HepG2 (cell line): ENCODE results near the gene TRIM58. TPM values are rescaled to one million over a fixed set of nuclear protein-coding genes. Genes with fewer than 3 reads are reported as not detected.

Experiments
- ATAC-seq: fragments of 200-7000 bp; cut with Tn5 transposase; 3 replicates; pipeline ENCODE4 v1.9.1; 2020; ENCODE audit warnings: mild to moderate bottlenecking, moderate library complexity
- BruUV-seq: library from RNA; stranded (reverse); fragments of 400-500 nt; replicated peaks from 2 replicates; lab custom pipeline; 2021; lab: Mats Ljungman, UMichigan
- CTCF ChIA-PET: fragments of 300-600 bp; formaldehyde crosslinking; extraction: SDS; loops from one replicate; lab custom pipeline; 2021; ENCODE audit warnings: low total read pairs, inconsistent platforms, low intra/inter-chr PET ratio; lab: Yijun Ruan, JAX
- POLR2A ChIA-PET: fragments of 350-600 bp; sonication (Branson Sonifier 250); formaldehyde crosslinking; loops from one replicate; lab custom pipeline; 2020; ENCODE audit warnings: antibody characterized with exemption, inconsistent platforms; lab: Yijun Ruan, JAX
- DNase-seq: peaks from one replicate; pipeline ENCODE4 v3.0.0-alpha.2; 2015; ENCODE audit warnings: low spot score
- FAIRE-seq: peaks from 3 replicates; lab custom pipeline; 2011; peaks lifted over from hg19 to GRCh38; lab: Jason Lieb, UNC
- H2AFZ ChIP-seq: one replicate; pipeline ENCODE4 v1.6.1; 2011; ENCODE audit warnings: low read length, inconsistent platforms
- H3K27ac ChIP-seq: fragments of 300-600 bp; 3 replicates; pipeline ENCODE4 v1.8.0; 2011; ENCODE audit warnings: mixed run types, mild to moderate bottlenecking, mixed read lengths, low read length, inconsistent platforms; ENCODE audit not compliant: insufficient read depth; ENCODE audit errors: extremely low read length
- H3K27me3 ChIP-seq, 2 experiments: fragments of 200-600 bp in 1 of 2; 2 replicates in 1 of 2; 3 replicates in 1 of 2; pipeline versions ENCODE4 v1.6.0 to v1.8.0; 2011; ENCODE audit warnings: low read length in 2 of 2, mild to moderate bottlenecking in 2 of 2, moderate library complexity in 2 of 2, inconsistent platforms in 1 of 2; ENCODE audit not compliant: insufficient read depth in 2 of 2, control insufficient read depth in 1 of 2
- H3K36me3 ChIP-seq, 2 experiments: fragments of 200-600 bp in 1 of 2; replicated peaks in 1 of 2; 2 replicates in 1 of 2; 3 replicates in 1 of 2; pipeline versions ENCODE4 v1.5.1 to v1.8.0; 2011; ENCODE audit warnings: low read length in 2 of 2, inconsistent platforms in 1 of 2; ENCODE audit not compliant: insufficient read depth in 2 of 2, control insufficient read depth in 1 of 2
- H3K4me1 ChIP-seq: 2 replicates; pipeline ENCODE4 v1.5.1; 2012; ENCODE audit warnings: low read length, inconsistent platforms; ENCODE audit not compliant: insufficient read depth
- H3K4me2 ChIP-seq: 2 replicates; pipeline ENCODE4 v1.6.0; 2011; ENCODE audit warnings: low read depth, low read length, inconsistent platforms
- H3K4me3 ChIP-seq, 3 experiments: fragments of 200-600 bp in 1 of 3; sonication (generic), shearing (Covaris generic) in 1 of 3; replicated peaks in 1 of 3; 2 replicates each; pipeline ENCODE4 v1.5.1; 2011 to 2016; ENCODE audit warnings: low read length in 3 of 3, inconsistent platforms in 2 of 3, low read depth in 2 of 3, mild to moderate bottlenecking in 2 of 3, control low read depth in 1 of 3, mixed read lengths in 1 of 3; ENCODE audit not compliant: insufficient read depth in 1 of 3
- H3K79me2 ChIP-seq: one replicate; pipeline ENCODE4 v1.6.1; 2011; ENCODE audit warnings: low read length, inconsistent platforms; ENCODE audit not compliant: insufficient read depth
- H3K9ac ChIP-seq: 2 replicates; pipeline ENCODE4 v1.6.0; 2011; ENCODE audit warnings: mild to moderate bottlenecking, low read depth, low read length, inconsistent platforms; ENCODE audit not compliant: insufficient read depth
- H3K9me3 ChIP-seq: 2 replicates; pipeline ENCODE4 v1.5.1; 2012; ENCODE audit warnings: mild to moderate bottlenecking, low read length
- H4K20me1 ChIP-seq: 2 replicates; pipeline ENCODE4 v1.6.0; 2011; ENCODE audit warnings: inconsistent platforms, mild to moderate bottlenecking, low read length, moderate library complexity; ENCODE audit not compliant: insufficient read depth
- BCL6 ChIP-seq: IDR thresholded peaks from 2 replicates; pipeline ENCODE4 v1.6.1; 2016; ENCODE audit warnings: missing genetic modification reagents, missing compliant biosample characterization
- CEBPB ChIP-seq: IDR thresholded peaks from 2 replicates; pipeline ENCODE4 v1.6.1; 2011; ENCODE audit warnings: low read depth, low read length, improper control_type of control experiment, borderline replicate concordance
- HMG20B ChIP-seq: conservative IDR thresholded peaks from 2 replicates; pipeline ENCODE4 v1.6.1; 2016; ENCODE audit warnings: missing genetic modification reagents, missing compliant biosample characterization
- HNF4G ChIP-seq, 2 experiments: sonication (generic) in 1 of 2; formaldehyde crosslinking in 1 of 2; IDR thresholded peaks; 2 replicates each; pipeline versions ENCODE4 v1.4.0 to v1.6.1; 2011 to 2020; ENCODE audit warnings: borderline replicate concordance in 2 of 2, low read depth in 2 of 2, mild to moderate bottlenecking in 2 of 2, low read length in 1 of 2, missing genetic modification reagents in 1 of 2, moderate library complexity in 1 of 2
- KAT7 ChIP-seq: IDR thresholded peaks from 2 replicates; pipeline ENCODE4 v1.6.1; 2018; ENCODE audit warnings: borderline replicate concordance, missing compliant biosample characterization
- MLLT10 ChIP-seq: sonication (generic); formaldehyde crosslinking; IDR thresholded peaks from 2 replicates; pipeline ENCODE4 v1.4.0; 2020; ENCODE audit warnings: missing genetic modification reagents
- SALL1 ChIP-seq: sonication (generic); formaldehyde crosslinking; IDR thresholded peaks from 2 replicates; pipeline ENCODE4 v1.8.0; 2022; ENCODE audit warnings: mild to moderate bottlenecking, missing genetic modification reagents
- SMAD3 ChIP-seq: sonication (generic); formaldehyde crosslinking; IDR thresholded peaks from 2 replicates; pipeline ENCODE4 v1.4.0; 2020; ENCODE audit warnings: missing genetic modification reagents
- SP1 ChIP-seq, 2 experiments: fragments of 450-650 bp in 1 of 2; sonication (generic) in 1 of 2; formaldehyde crosslinking in 1 of 2; IDR thresholded peaks; 2 replicates each; pipeline versions ENCODE4 v1.4.0 to v1.6.1; 2016 to 2020; ENCODE audit warnings: missing genetic modification reagents in 1 of 2
- ZMYM4 ChIP-seq: sonication (generic); formaldehyde crosslinking; IDR thresholded peaks from 2 replicates; pipeline ENCODE4 v1.8.1; 2023; ENCODE audit warnings: mild to moderate bottlenecking, missing genetic modification reagents
- ZNF20 ChIP-seq: sonication (generic); formaldehyde crosslinking; IDR thresholded peaks from 2 replicates; pipeline ENCODE4 v1.4.0; 2020; ENCODE audit warnings: mild to moderate bottlenecking, moderate library complexity, missing genetic modification reagents
- ZNF235 ChIP-seq: sonication (generic); formaldehyde crosslinking; IDR thresholded peaks from 2 replicates; pipeline ENCODE4 v1.8.1; 2023; ENCODE audit warnings: mild to moderate bottlenecking, missing genetic modification reagents, borderline replicate concordance
- ZNF282 ChIP-seq: fragments of 450-650 bp; IDR thresholded peaks from 2 replicates; pipeline ENCODE4 v1.6.1; 2018; ENCODE audit not compliant: partially characterized antibody
- ZNF549 ChIP-seq: sonication (generic); formaldehyde crosslinking; IDR thresholded peaks from 2 replicates; pipeline ENCODE4 v1.5.0; 2020; ENCODE audit warnings: missing genetic modification reagents
- ZNF839 ChIP-seq: sonication (generic); formaldehyde crosslinking; IDR thresholded peaks from 2 replicates; pipeline ENCODE4 v1.4.0; 2020; ENCODE audit warnings: missing genetic modification reagents, mild to moderate bottlenecking, borderline replicate concordance
- whole genome bisulfite sequencing: methylation state at CpG from one replicate; pipeline ENCODE4 v1.1.6; 2017; ENCODE audit warnings: low lambda C conversion rate; 5-methylcytosine and 5-hydroxymethylcytosine counted together
- in situ Hi-C: cut with HindIII; loops from 2 replicates; pipeline ENCODE4 v1.10.0; 2017; ENCODE audit warnings: low pct_unique_long_range_greater_than_20kb; ENCODE audit not compliant: extremely low pct_ligation_motif_present
- intact Hi-C: fragments of 100-400 bp; cut with micrococcal nuclease; formaldehyde crosslinking; loops from one replicate; pipeline ENCODE4 v1.10.0; 2022; ENCODE audit not compliant: unreplicated experiment
- polyA plus RNA-seq, 8 experiments: library from polyadenylated mRNA; depleted of rRNA in 3 of 8; stranded (reverse) in 7 of 8; unstranded in 1 of 8; fragments of >200 nt; fragmentation: Illumina TruSeq in 4 of 8; extraction: Trizol in 4 of 8; gene quantifications; 2 replicates each; pipeline versions ENCODE4 v1.2.1 to v1.2.3, GENCODE V29; 2011 to 2016; ENCODE audit warnings: low read depth in 4 of 8, missing spikeins in 1 of 8, mixed read lengths in 1 of 8; ENCODE audit not compliant: insufficient read depth in 1 of 8
- total RNA-seq, 5 experiments: library from RNA; depleted of rRNA; stranded (reverse); fragments of >200 nt; fragmentation: Illumina TruSeq; extraction: Trizol; gene quantifications; 2 replicates each; pipeline ENCODE4 v1.2.3, GENCODE V29; 2016; ENCODE audit warnings: low read depth in 1 of 5
- TF ChIP-seq, protein P1 (sequence below): sonication (generic); formaldehyde crosslinking; IDR thresholded peaks from 2 replicates; pipeline ENCODE4 v1.5.0; 2020; ENCODE audit warnings: missing genetic modification reagents, mild to moderate bottlenecking, borderline replicate concordance
- TF ChIP-seq, protein P2 (sequence below): IDR thresholded peaks from 2 replicates; pipeline ENCODE4 v1.6.1; 2016; ENCODE audit warnings: low read depth
- TF ChIP-seq, protein P3 (sequence below): sonication (generic); formaldehyde crosslinking; IDR thresholded peaks from 2 replicates; pipeline ENCODE4 v1.4.0; 2020; ENCODE audit warnings: missing genetic modification reagents, low read depth, mild to moderate bottlenecking, borderline replicate concordance

TRIM58 gene
- total and polyA plus RNA-seq, 2 of the 13 experiments (the other 11 are each of a cell fraction or from before 2014, with no cell fraction given), result not detected

DNA sequence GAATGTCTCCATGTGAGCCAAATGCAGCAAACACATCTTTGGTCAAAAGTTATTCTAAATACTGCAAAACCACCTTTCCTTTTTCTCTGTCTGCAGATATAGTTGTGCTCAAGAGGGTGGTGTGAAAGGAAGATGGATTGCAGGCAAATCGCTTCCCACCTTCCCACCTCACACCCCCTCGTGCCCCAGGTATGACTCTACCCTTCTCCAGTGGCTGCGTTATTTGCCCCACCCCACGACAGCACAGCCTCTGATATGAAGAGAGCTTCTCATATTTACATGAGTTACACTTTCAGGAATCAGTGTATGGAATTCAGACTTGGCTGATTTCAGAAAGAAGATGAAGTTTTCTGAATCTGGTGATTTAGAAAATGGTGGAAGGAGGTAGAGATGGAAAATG lies 5.8 kb downstream of the TRIM58 start:
- Histone ChIP-seq H2AFZ (no peak overlapping the region), H3K27ac (no peak overlapping the region), H3K36me3 (no peaks in the 10 kb centered on the region), H3K4me2 (no peak overlapping the region), H3K9ac (no peak overlapping the region), H3K27me3 (no peaks in the 10 kb centered on the region; a peak in 1 of 5 replicates), H4K20me1 (no peaks in the 10 kb centered on the region), H3K9me3 (no peaks in the 10 kb centered on the region), H3K4me1 (no peaks in the 10 kb centered on the region), H3K79me2 (no peaks in the 10 kb centered on the region), H3K4me3 (no peak overlapping the region)
- BruUV-seq, result no TSS peak
- CTCF ChIA-PET, result no interaction called here
- POLR2A ChIA-PET, result no interaction called here
- intact Hi-C loops (no loop called here), in situ Hi-C loops (no loop called here)
- ATAC-seq (no peak), FAIRE-seq (no peak), DNase-seq (no peak)
- no peak for TF ChIP-seq SP1 (IDR thresholded peaks at IDR 0.05)
- no peak for TF ChIP-seq SP1 (CRISPR knock-in tag; IDR thresholded peaks at IDR 0.05)
- TF ChIP-seq ZNF235 (CRISPR knock-in tag), result no peak
- TF ChIP-seq, protein P1, sequence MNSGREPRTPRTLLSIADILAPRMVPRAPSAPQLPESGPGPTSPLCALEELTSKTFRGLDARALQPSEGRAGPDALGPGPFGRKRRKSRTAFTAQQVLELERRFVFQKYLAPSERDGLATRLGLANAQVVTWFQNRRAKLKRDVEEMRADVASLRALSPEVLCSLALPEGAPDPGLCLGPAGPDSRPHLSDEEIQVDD (CRISPR knock-in tag), result no peak
- TF ChIP-seq ZMYM4, result no peak
- no peak for TF ChIP-seq ZNF20 (CRISPR knock-in tag)
- TF ChIP-seq HNF4G (IDR thresholded peaks at IDR 0.05; ENCODE audit: borderline replicate concordance, low read depth, low read length), result no peak
- TF ChIP-seq HNF4G (CRISPR knock-in tag; IDR thresholded peaks at IDR 0.05; ENCODE audit: borderline replicate concordance, low read depth), result no peak
- 23% methylated on average over 4 of the region's 4 CpGs for WGBS

DNA sequence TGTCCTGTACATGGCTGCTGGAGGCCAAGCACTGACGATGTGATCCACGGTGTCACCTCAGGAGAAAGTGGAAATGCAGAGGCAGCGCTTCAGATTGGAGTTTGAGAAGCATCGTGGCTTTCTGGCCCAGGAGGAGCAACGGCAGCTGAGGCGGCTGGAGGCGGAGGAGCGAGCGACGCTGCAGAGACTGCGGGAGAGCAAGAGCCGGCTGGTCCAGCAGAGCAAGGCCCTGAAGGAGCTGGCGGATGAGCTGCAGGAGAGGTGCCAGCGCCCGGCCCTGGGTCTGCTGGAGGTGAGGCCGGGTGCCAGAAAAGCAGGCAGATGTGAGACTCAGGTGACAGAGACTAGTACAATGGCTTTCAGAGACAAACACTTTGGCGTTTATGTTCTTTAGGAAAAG lies 7.7 kb downstream of the TRIM58 start:
- no peak for FAIRE-seq
- TF ChIP-seq KAT7 (CRISPR knock-in tag) (no peak), BCL6 (CRISPR knock-in tag) (no peak), SMAD3 (no peak), SALL1 (no peak), ZNF839 (no peak), ZNF549 (CRISPR knock-in tag) (no peak), ZNF282 (no peak), HMG20B (CRISPR knock-in tag) (no peak), CEBPB (no peak), MLLT10 (no peak)
- TF ChIP-seq, protein P2, sequence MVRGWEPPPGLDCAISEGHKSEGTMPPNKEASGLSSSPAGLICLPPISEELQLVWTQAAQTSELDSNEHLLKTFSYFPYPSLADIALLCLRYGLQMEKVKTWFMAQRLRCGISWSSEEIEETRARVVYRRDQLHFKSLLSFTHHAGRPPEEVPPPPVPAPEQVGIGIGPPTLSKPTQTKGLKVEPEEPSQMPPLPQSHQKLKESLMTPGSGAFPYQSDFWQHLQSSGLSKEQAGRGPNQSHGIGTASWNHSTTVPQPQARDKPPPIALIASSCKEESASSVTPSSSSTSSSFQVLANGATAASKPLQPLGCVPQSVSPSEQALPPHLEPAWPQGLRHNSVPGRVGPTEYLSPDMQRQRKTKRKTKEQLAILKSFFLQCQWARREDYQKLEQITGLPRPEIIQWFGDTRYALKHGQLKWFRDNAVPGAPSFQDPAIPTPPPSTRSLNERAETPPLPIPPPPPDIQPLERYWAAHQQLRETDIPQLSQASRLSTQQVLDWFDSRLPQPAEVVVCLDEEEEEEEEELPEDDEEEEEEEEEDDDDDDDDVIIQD (CRISPR knock-in tag), result no peak
- TF ChIP-seq, protein P3, sequence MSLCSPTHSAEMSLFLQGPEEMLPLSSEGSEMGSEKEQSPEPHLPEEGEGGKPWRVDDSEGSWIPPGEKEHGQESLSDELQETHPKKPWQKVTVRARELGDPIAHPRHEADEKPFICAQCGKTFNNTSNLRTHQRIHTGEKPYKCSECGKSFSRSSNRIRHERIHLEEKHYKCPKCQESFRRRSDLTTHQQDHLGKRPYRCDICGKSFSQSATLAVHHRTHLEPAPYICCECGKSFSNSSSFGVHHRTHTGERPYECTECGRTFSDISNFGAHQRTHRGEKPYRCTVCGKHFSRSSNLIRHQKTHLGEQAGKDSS (CRISPR knock-in tag), result no peak

More for the DNA sequence above, 7.7 kb downstream of the TRIM58 start:
- Histone ChIP-seq H4K20me1 (no peaks in the 10 kb centered on the region), H3K27ac (no peak overlapping the region), H3K9ac (no peak overlapping the region), H3K4me1 (no peaks in the 10 kb centered on the region), H3K4me3 (no peak overlapping the region), H3K36me3 (no peaks in the 10 kb centered on the region), H3K79me2 (no peaks in the 10 kb centered on the region), H2AFZ (no peak overlapping the region), H3K27me3 (no peaks in the 10 kb centered on the region; a peak in 1 of 5 replicates), H3K4me2 (no peak overlapping the region), H3K9me3 (no peaks in the 10 kb centered on the region)
- DNase-seq (no peak), ATAC-seq (no peak)
- BruUV-seq, result no TSS peak
- in situ Hi-C loops (no loop called here), intact Hi-C loops (no loop called here)
- POLR2A ChIA-PET, result no interaction called here
- 47% methylated on average over 17 of the region's 17 CpGs for WGBS
- CTCF ChIA-PET, result no interaction called here
